Smooth muscle cell (in vitro differentiated cells): Measurements from ENCODE around the gene CLASP1. TPM values are rescaled to one million over a fixed set of nuclear protein-coding genes. Genes with fewer than 3 reads are reported as not detected.

Experiments used
- DNase-seq: peaks from one replicate; lab custom pipeline; 2025; ENCODE audit not compliant: unreplicated experiment; lab: John Stamatoyannopoulos, UW
- H2AFZ ChIP-seq: fragments of 200-600 bp; sonication (generic); 2 replicates; pipeline ENCODE4 v1.6.0; 2016; ENCODE audit warnings: antibody characterized with exemption, low read depth, mild to moderate bottlenecking
- H3F3A ChIP-seq: fragments of 200-600 bp; sonication (generic); 2 replicates; pipeline ENCODE4 v1.6.0; 2017; ENCODE audit warnings: antibody characterized with exemption, low read depth
- H3K27ac ChIP-seq: fragments of 200-600 bp; sonication (generic); 2 replicates; pipeline ENCODE4 v1.5.1; 2016; ENCODE audit warnings: low read depth, mild to moderate bottlenecking
- H3K27me3 ChIP-seq: fragments of 200-600 bp; sonication (generic); 2 replicates; pipeline ENCODE4 v1.6.1; 2016; ENCODE audit warnings: low read depth, mild to moderate bottlenecking
- H3K36me3 ChIP-seq: fragments of 200-600 bp; sonication (generic); 2 replicates; pipeline ENCODE4 v1.5.1; 2016; ENCODE audit warnings: low read depth
- H3K4me1 ChIP-seq: fragments of 200-600 bp; sonication (generic); 2 replicates; pipeline ENCODE4 v1.5.1; 2016; ENCODE audit warnings: low read depth
- H3K4me2 ChIP-seq: fragments of 200-600 bp; sonication (generic); 2 replicates; pipeline ENCODE4 v1.6.0; 2016; ENCODE audit warnings: mild to moderate bottlenecking
- H3K4me3 ChIP-seq: fragments of 200-600 bp; sonication (generic); 2 replicates; pipeline ENCODE4 v1.5.1; 2016; ENCODE audit warnings: mild to moderate bottlenecking
- H3K79me2 ChIP-seq: fragments of 200-600 bp; sonication (generic); 2 replicates; pipeline ENCODE4 v1.6.0; 2016; ENCODE audit warnings: low read depth, mild to moderate bottlenecking
- H3K9ac ChIP-seq: fragments of 200-600 bp; sonication (generic); 2 replicates; pipeline ENCODE4 v1.6.0; 2016; ENCODE audit warnings: low read depth
- H3K9me3 ChIP-seq: fragments of 200-600 bp; sonication (generic); replicated peaks from 2 replicates; pipeline ENCODE4 v1.5.1; 2016; ENCODE audit warnings: low read depth
- H4K20me1 ChIP-seq: fragments of 200-600 bp; sonication (generic); 2 replicates; pipeline ENCODE4 v1.6.0; 2016; ENCODE audit warnings: low read depth
- CTCF ChIP-seq: fragments of 200-600 bp; sonication (generic); IDR thresholded peaks from 2 replicates; pipeline ENCODE4 v1.5.1; 2017; ENCODE audit warnings: borderline replicate concordance, mild to moderate bottlenecking, antibody characterized with exemption; ENCODE audit not compliant: insufficient read depth, poor library complexity, severe bottlenecking
- WGBS: methylation state at CpG from one replicate; pipeline ENCODE4 v1.1.7; 2016; ENCODE audit warnings: low lambda C conversion rate; 5-methylcytosine and 5-hydroxymethylcytosine counted together
- polyA plus RNA-seq: library from polyadenylated mRNA; unstranded; fragments of >200 nt; fragmentation: Nextera tagmentation; extraction: Ambion mirVana; gene quantifications from 2 replicates; pipeline ENCODE4 v1.2.1, GENCODE V29; 2016
- total RNA-seq: library from RNA; depleted of rRNA; stranded (reverse); fragments of >200 nt; gene quantifications from 2 replicates; pipeline ENCODE4 v1.2.3, GENCODE V29; 2014

CLASP1 gene
- total and polyA plus RNA-seq, 2 experiments from 2014 or later = 15.0 to 33.8 TPM

GRCh38 chr2:121664713-121665112 is 15.5 kb upstream of the CLASP1 start:
- no peaks in the 10 kb centered on the region for H3K27me3 ChIP-seq
- no peaks in the 10 kb centered on the region for H3K4me1 ChIP-seq
- no peak overlapping the region for H3K4me2 ChIP-seq
- no peaks in the 10 kb centered on the region for H3K36me3 ChIP-seq
- DNase-seq = no peak
- no peak for TF ChIP-seq CTCF
- no peaks in the 10 kb centered on the region for H3F3A ChIP-seq
- peaks cover 3% of the 10 kb centered on the region for H3K79me2 ChIP-seq
- no peak overlapping the region for H2AFZ ChIP-seq
- H3K9ac ChIP-seq = no peak overlapping the region
- H3K9me3 ChIP-seq = no peaks in the 10 kb centered on the region
- no peak overlapping the region for H3K4me3 ChIP-seq
- H3K27ac ChIP-seq = no peak overlapping the region
- no peaks in the 10 kb centered on the region for H4K20me1 ChIP-seq
- WGBS = 94% methylated on average over 4 of the region's 4 CpGs

GRCh38 chr2:121664086-121664485 is 14.8 kb upstream of the CLASP1 start:
- Histone ChIP-seq H3K27me3 (no peaks in the 10 kb centered on the region), H3K4me2 (no peak overlapping the region), H3F3A (no peaks in the 10 kb centered on the region), H2AFZ (no peak overlapping the region), H3K79me2 (peaks cover 3% of the 10 kb centered on the region), H3K9me3 (no peaks in the 10 kb centered on the region), H3K4me3 (no peak overlapping the region), H3K9ac (no peak overlapping the region), H3K27ac (no peak overlapping the region), H3K36me3 (no peaks in the 10 kb centered on the region), H3K4me1 (no peaks in the 10 kb centered on the region), H4K20me1 (no peaks in the 10 kb centered on the region)
- no peak for DNase-seq
- TF ChIP-seq CTCF = no peak
- 79% methylated on average over 4 of the region's 4 CpGs for WGBS

- H3K4me3 ChIP-seq = no peak overlapping the region
- no peaks in the 10 kb centered on the region for H3K36me3 ChIP-seq
- peaks cover 3% of the 10 kb centered on the region for H3K79me2 ChIP-seq
- no peak overlapping the region for H3K4me2 ChIP-seq
- no peak overlapping the region for H2AFZ ChIP-seq
- H3K4me1 ChIP-seq = no peaks in the 10 kb centered on the region
- H3K27ac ChIP-seq = no peak overlapping the region
- no peaks in the 10 kb centered on the region for H3F3A ChIP-seq
- no peaks in the 10 kb centered on the region for H3K9me3 ChIP-seq
- TF ChIP-seq CTCF = no peak
- DNase-seq = no peak
- H4K20me1 ChIP-seq = no peaks in the 10 kb centered on the region
- no peaks in the 10 kb centered on the region for H3K27me3 ChIP-seq
- no peak overlapping the region for H3K9ac ChIP-seq
- WGBS = 87% methylated on average over 3 of the region's 3 CpGs
Observed at GRCh38 chr2:121663434-121663833, 14.2 kb upstream of the CLASP1 start.

GRCh38 chr2:121662656-121663055 is 13.4 kb upstream of the CLASP1 start:
- TF ChIP-seq CTCF = no peak
- no peak for DNase-seq
- no peak overlapping the region for H3K4me3 ChIP-seq

More at GRCh38 chr2:121662656-121663055, 13.4 kb upstream of the CLASP1 start:
- Histone ChIP-seq H3K9ac (no peak overlapping the region), H3K79me2 (peaks cover 3% of the 10 kb centered on the region), H3F3A (no peaks in the 10 kb centered on the region), H3K27ac (no peak overlapping the region), H4K20me1 (no peaks in the 10 kb centered on the region), H2AFZ (no peak overlapping the region), H3K4me2 (no peak overlapping the region), H3K9me3 (no peaks in the 10 kb centered on the region), H3K36me3 (no peaks in the 10 kb centered on the region), H3K27me3 (no peaks in the 10 kb centered on the region), H3K4me1 (no peaks in the 10 kb centered on the region)
- WGBS = 85% methylated on average over 2 of the region's 2 CpGs
